Transverse colon (tissue), 4 donors: Measurements from ENCODE around the gene HES4. TPM values are rescaled to one million over a fixed set of nuclear protein-coding genes. Genes with fewer than 3 reads are reported as not detected.

Source experiments
- DNase-seq: peaks from one replicate; pipeline ENCODE4 v3.0.0-alpha.2; 2019
- H3K27ac ChIP-seq, 4 donors: fragments of 200-600 bp; sonication (generic); 2 replicates each; pipeline ENCODE4 v1.5.1; 2016 to 2018; ENCODE audit warnings: inconsistent platforms in 4 of 4
- H3K27me3 ChIP-seq: fragments of 200-600 bp; sonication (generic); 2 replicates; pipeline ENCODE4 v1.5.1; 2017; ENCODE audit warnings: inconsistent platforms
- H3K36me3 ChIP-seq, 4 donors: fragments of 200-600 bp; sonication (generic); 2 replicates each; pipeline ENCODE4 v1.5.1; 2017 to 2019; ENCODE audit warnings: inconsistent platforms in 4 of 4
- H3K4me1 ChIP-seq, 4 donors: fragments of 200-600 bp; sonication (generic); 2 replicates each; pipeline ENCODE4 v1.5.1; 2017 to 2020; ENCODE audit warnings: inconsistent platforms in 4 of 4
- H3K4me3 ChIP-seq, 4 donors: fragments of 200-600 bp; sonication (generic); 1 replicate in 1 of 4; 2 replicates in 3 of 4; pipeline versions ENCODE4 v1.5.1 to v1.6.1; 2017 to 2019; ENCODE audit warnings: inconsistent platforms in 4 of 4
- H3K9me3 ChIP-seq, 2 donors: fragments of 200-600 bp; sonication (generic); 2 replicates each; pipeline ENCODE4 v1.5.1; 2017 to 2019; ENCODE audit warnings: inconsistent platforms in 2 of 2
- CTCF ChIP-seq, 5 experiments: fragments of 200-600 bp in 3 of 5; fragments of 450-650 bp in 2 of 5; sonication (generic) in 3 of 5; IDR thresholded peaks; 1 replicate in 2 of 5; 2 replicates in 3 of 5; pipeline ENCODE4 v1.5.1; 2016 to 2017; ENCODE audit warnings: antibody characterized with exemption in 5 of 5, inconsistent platforms in 3 of 5, mild to moderate bottlenecking in 2 of 5, moderate library complexity in 1 of 5
- EP300 ChIP-seq: sonication (generic); formaldehyde crosslinking; IDR thresholded peaks from one replicate; pipeline ENCODE4 v1.6.1; 2017; ENCODE audit warnings: antibody characterized with exemption, low read depth
- POLR2A ChIP-seq: fragments of 450-650 bp; IDR thresholded peaks from one replicate; pipeline ENCODE4 v1.6.1; 2016; ENCODE audit warnings: antibody characterized with exemption, mild to moderate bottlenecking, moderate library complexity
- POLR2AphosphoS5 ChIP-seq, 3 donors: sonication (generic); formaldehyde crosslinking; IDR thresholded peaks; one replicate each; pipeline ENCODE4 v1.6.1; 2016; ENCODE audit warnings: antibody characterized with exemption in 3 of 3
- WGBS, 2 donors: methylation state at CpG; one replicate each; pipeline ENCODE4 v1.1.5; 2018; ENCODE audit warnings: low coverage in 1 of 2; 5-methylcytosine and 5-hydroxymethylcytosine counted together
- in situ Hi-C, 4 donors: fragments of 200-750 bp; cut with MboI; loops; one replicate each; pipeline versions ENCODE4 v1.15.0 to v1.15.1; 2017; ENCODE audit warnings: low sequenced_read_pairs in 3 of 4, low pct_ligation_motif_present in 1 of 4, low pct_unique_long_range_greater_than_20kb in 1 of 4
- intact Hi-C: fragments of 100-400 bp; cut with DNase I; formaldehyde crosslinking; loops from one replicate; pipeline ENCODE4 v1.15.1; 2023; ENCODE audit warnings: low total_unique reads
- total RNA-seq, 4 donors: library from RNA; depleted of rRNA; stranded (reverse); fragments of >200 nt; gene quantifications; one replicate each; pipeline ENCODE4 v1.1.0, GENCODE V29; 2016

HES4 gene
- total RNA-seq, 4 donors from 2014 or later = 10.8 to 140 (median 15.7) TPM

GRCh38 chr1:974687-975328 is 25.1 kb downstream of the HES4 start:
- intact Hi-C loops (no loop called here), in situ Hi-C loops (no loop called here)
- WGBS, 2 donors = 53 to 77% methylated on average over 8 to 17 of the region's 17 CpGs
- Histone ChIP-seq H3K4me1 (peaks cover 0 to 9% (median 7%) of the 10 kb centered on the region in 4 donors), H3K4me3 (no peak overlapping the region), H3K27me3 (peaks cover 58% of the 10 kb centered on the region), H3K36me3 (no peaks in the 10 kb centered on the region), H3K27ac (no peak overlapping the region), H3K9me3 (no peaks in the 10 kb centered on the region)
- TF ChIP-seq CTCF (IDR thresholded peaks at IDR 0.05) = no peak
- no peak for TF ChIP-seq POLR2A
- no peak for TF ChIP-seq EP300
- TF ChIP-seq POLR2AphosphoS5 (IDR thresholded peaks at IDR 0.05) = no peak
- DNase-seq = no peak

GRCh38 chr1:974293-974640 is 25.6 kb downstream of the HES4 start:
- H3K27me3 ChIP-seq = peaks cover 58% of the 10 kb centered on the region

GRCh38 chr1:973459-974292 is 26.2 kb downstream of the HES4 start:
- no peak for DNase-seq
- H3K36me3 ChIP-seq = no peaks in the 10 kb centered on the region
- H3K4me1 ChIP-seq = peaks cover 0 to 9% (median 7%) of the 10 kb centered on the region in 4 donors
- WGBS, 2 donors = 82% methylated on average over 28 of the region's 28 CpGs; no CpG with 5 or more reads in 1 of the 2 donors
- intact Hi-C loops (no loop called here), in situ Hi-C loops (no loop called here)
- peaks cover 61% of the 10 kb centered on the region for H3K27me3 ChIP-seq
- H3K27ac ChIP-seq = no peak overlapping the region
- no peak overlapping the region for H3K4me3 ChIP-seq
- TF ChIP-seq EP300 (no peak), CTCF (IDR thresholded peaks at IDR 0.05) (no peak), POLR2A (no peak), POLR2AphosphoS5 (IDR thresholded peaks at IDR 0.05) (no peak)
- no peaks in the 10 kb centered on the region for H3K9me3 ChIP-seq

More at GRCh38 chr1:974293-974640, 25.6 kb downstream of the HES4 start:
- H3K36me3 ChIP-seq = no peaks in the 10 kb centered on the region
- 92% methylated on average over 10 of the region's 11 CpGs; no CpG with 5 or more reads in 1 of the 2 donors for WGBS, 2 donors
- in situ Hi-C loops = no loop called here
- no peak overlapping the region for H3K4me3 ChIP-seq
- no peak overlapping the region for H3K27ac ChIP-seq
- no peaks in the 10 kb centered on the region for H3K9me3 ChIP-seq
- peaks cover 0 to 9% (median 7%) of the 10 kb centered on the region in 4 donors for H3K4me1 ChIP-seq
- intact Hi-C loops = no loop called here
- no peak for DNase-seq
- TF ChIP-seq CTCF (IDR thresholded peaks at IDR 0.05) (no peak), POLR2A (no peak), POLR2AphosphoS5 (IDR thresholded peaks at IDR 0.05) (no peak), EP300 (no peak)

- no peak for DNase-seq
- intact Hi-C loops (no loop called here), in situ Hi-C loops (no loop called here)
- H3K27ac ChIP-seq = no peak overlapping the region
- no peak overlapping the region for H3K4me3 ChIP-seq
- peaks cover 68% of the 10 kb centered on the region for H3K27me3 ChIP-seq
- H3K4me1 ChIP-seq = peaks cover 0 to 9% (median 7%) of the 10 kb centered on the region in 4 donors
- TF ChIP-seq POLR2AphosphoS5 (IDR thresholded peaks at IDR 0.05) (no peak), POLR2A (no peak), CTCF (IDR thresholded peaks at IDR 0.05) (no peak), EP300 (no peak)
- no peaks in the 10 kb centered on the region for H3K36me3 ChIP-seq
- H3K9me3 ChIP-seq = no peaks in the 10 kb centered on the region
- WGBS, 2 donors = 75 to 81% methylated on average over 2 to 27 of the region's 28 CpGs
Measured at GRCh38 chr1:972726-973458, 27.0 kb downstream of the HES4 start.
